ENCODE data around the gene MRPS5. TPM values are rescaled to one million over a fixed set of nuclear protein-coding genes. Genes with fewer than 3 reads are reported as not detected.

MRPS5 gene
- total and polyA plus RNA-seq, 12 donors = 50.6 to 144 (median 61.7) TPM

DNA sequence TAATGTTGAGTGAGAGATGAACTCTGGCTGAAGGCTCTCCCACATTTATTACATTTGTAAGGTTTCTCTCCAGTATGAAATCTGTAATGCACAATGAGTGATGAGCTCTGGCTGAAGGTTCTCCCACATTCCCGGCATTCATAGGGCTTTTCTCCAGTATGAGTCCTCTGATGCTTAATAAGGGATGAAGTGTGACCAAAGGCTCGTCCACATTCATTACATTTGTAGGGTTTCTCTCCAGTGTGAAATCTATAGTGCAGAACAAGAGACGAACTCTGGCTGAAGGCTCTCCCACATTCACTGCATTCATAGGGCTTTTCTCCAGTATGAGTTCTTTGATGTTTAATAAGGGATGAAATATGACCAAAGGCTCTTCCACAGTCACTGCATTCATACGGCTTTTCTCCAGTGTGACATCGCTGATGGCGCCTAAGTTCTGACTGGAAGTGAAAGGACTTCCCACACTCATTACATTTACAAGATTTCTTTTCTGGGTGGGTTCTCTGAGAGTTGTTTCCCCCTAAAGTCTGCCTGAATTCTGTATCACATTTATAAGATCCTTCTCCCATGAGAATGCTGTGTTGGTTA, 27.9 kb upstream of the MRPS5 start:
- Histone ChIP-seq H3K4me1 (no peaks in the 10 kb centered on the region), H3K36me3 (peaks cover 6 to 100% (median 65%) of the 10 kb centered on the region in 9 donors), H3K27me3 (no peaks in the 10 kb centered on the region), H3K4me3 (no peak overlapping the region), H3K27ac (no peak overlapping the region), H3K9me3 (peaks cover 0 to 100% (median 92%) of the 10 kb centered on the region in 11 donors)
- 98 to 99% methylated on average over 6 of the region's 6 CpGs for WGBS, 2 donors
- TF ChIP-seq CTCF (IDR thresholded peaks at IDR 0.05) = no peak
- intact Hi-C loops (cut with DNase I) = no loop called here
- no peak for DNase-seq
- no peak for ATAC-seq

GRCh38 chr2:95143838-95144237, 22.2 kb upstream of the MRPS5 start:
- no peak overlapping the region for H3K4me3 ChIP-seq
- 98 to 99% methylated on average over 2 of the region's 2 CpGs for WGBS, 2 donors
- DNase-seq (no peak), ATAC-seq (no peak)
- intact Hi-C loops (cut with DNase I) = no loop called here
- H3K36me3 ChIP-seq = peaks cover 0 to 71% (median 16%) of the 10 kb centered on the region in 9 donors
- TF ChIP-seq CTCF (IDR thresholded peaks at IDR 0.05) = no peak
- no peak overlapping the region for H3K27ac ChIP-seq
- no peaks in the 10 kb centered on the region for H3K4me1 ChIP-seq
- no peaks in the 10 kb centered on the region for H3K27me3 ChIP-seq
- H3K9me3 ChIP-seq = peaks cover 0 to 100% (median 70%) of the 10 kb centered on the region in 11 donors

DNA sequence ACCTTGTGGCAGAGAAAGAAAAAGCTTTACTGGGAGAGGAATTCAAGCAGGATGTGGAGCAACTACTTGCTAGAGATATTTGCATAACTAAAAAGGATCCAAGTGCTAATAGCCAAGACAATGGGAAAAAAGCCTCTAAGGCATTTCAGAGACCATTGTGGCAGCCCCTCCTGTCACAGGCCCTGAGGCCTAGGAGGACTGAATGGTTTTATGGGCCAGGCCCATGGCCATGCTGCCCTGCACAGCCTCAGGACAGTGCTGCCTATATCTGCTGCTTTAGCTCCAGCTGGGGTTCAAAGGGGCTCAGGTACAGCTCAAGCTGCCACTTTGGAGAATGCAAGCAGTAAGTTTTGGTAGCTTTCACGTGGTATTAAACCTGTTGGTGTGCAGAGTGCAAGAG, 17.1 kb upstream of the MRPS5 start:
- TF ChIP-seq CTCF (IDR thresholded peaks at IDR 0.05) = no peak
- H3K36me3 ChIP-seq = peaks cover 0 to 19% (median 0%) of the 10 kb centered on the region in 9 donors
- ATAC-seq = no peak
- DNase-seq = no peak
- H3K4me1 ChIP-seq = no peaks in the 10 kb centered on the region
- H3K9me3 ChIP-seq = peaks cover 0 to 95% (median 19%) of the 10 kb centered on the region in 11 donors
- H3K4me3 ChIP-seq = no peak overlapping the region
- 76 to 84% methylated on average over 1 of the region's 1 CpG for WGBS, 2 donors
- intact Hi-C loops (cut with DNase I) = no loop called here
- no peaks in the 10 kb centered on the region for H3K27me3 ChIP-seq
- no peak overlapping the region for H3K27ac ChIP-seq

DNA sequence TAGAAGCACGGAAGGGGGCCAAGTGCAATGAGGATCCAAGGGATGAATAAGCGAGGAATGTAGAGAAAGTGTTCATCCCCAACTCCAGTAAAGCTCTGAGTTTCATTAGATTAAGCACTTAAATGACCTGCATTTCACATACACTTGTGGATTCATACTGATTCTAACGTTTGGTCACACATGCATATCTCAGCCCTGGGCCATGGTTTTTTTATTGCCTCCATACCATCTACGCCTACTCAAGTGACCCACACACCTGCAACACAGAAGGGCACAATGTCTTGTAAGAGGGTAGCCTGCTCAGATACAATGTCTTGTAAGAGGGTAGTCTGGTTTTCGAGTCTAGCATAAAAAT, 566 bp upstream of the MRPS5 start:
- intact Hi-C loops (cut with DNase I) = loop anchor here in 7 of 10 donors (5.0 to 10.0 kb wide), 5 partner anchors 35 to 100 kb away; partner anchors contain the start of genes ZNF514 (in 4 of the 7) and ZNF892 (in 3 of the 7)
- no peak for DNase-seq
- H3K9me3 ChIP-seq = no peaks in the 10 kb centered on the region
- H3K4me1 ChIP-seq = peaks cover 9 to 41% (median 36%) of the 10 kb centered on the region in 9 donors
- peaks cover 0 to 9% (median 0%) of the 10 kb centered on the region in 9 donors for H3K36me3 ChIP-seq
- no peaks in the 10 kb centered on the region for H3K27me3 ChIP-seq
- peak overlapping the region; percentile 76 to 99 (median 88) for H3K4me3 ChIP-seq
- peak overlapping the region; percentile 93 to 99 (median 97) for H3K27ac ChIP-seq
- 22 to 29% methylated on average over 5 of the region's 5 CpGs for WGBS, 2 donors
- ATAC-seq = peak in 1 of 8 donors; percentile 5
- no peak for TF ChIP-seq CTCF (IDR thresholded peaks at IDR 0.05)
